HTR-8/SVneo (cell line): ENCODE measurements around the gene BRI3BP.
"Not testable (repeated sequence)": the region's sequence is repeated elsewhere in the genome, so short reads cannot be mapped to it uniquely, and the experiment has no call there.

Experiments used
- DNase-seq: peaks from one replicate; pipeline ENCODE4 v3.0.0; 2011; ENCODE audit warnings: low spot score, mixed read lengths; ENCODE audit not compliant: insufficient read length
- FAIRE-seq: peaks from 2 replicates; lab custom pipeline; 2011; peaks lifted over from hg19 to GRCh38; lab: Jason Lieb, UNC

Gene BRI3BP

DNA sequence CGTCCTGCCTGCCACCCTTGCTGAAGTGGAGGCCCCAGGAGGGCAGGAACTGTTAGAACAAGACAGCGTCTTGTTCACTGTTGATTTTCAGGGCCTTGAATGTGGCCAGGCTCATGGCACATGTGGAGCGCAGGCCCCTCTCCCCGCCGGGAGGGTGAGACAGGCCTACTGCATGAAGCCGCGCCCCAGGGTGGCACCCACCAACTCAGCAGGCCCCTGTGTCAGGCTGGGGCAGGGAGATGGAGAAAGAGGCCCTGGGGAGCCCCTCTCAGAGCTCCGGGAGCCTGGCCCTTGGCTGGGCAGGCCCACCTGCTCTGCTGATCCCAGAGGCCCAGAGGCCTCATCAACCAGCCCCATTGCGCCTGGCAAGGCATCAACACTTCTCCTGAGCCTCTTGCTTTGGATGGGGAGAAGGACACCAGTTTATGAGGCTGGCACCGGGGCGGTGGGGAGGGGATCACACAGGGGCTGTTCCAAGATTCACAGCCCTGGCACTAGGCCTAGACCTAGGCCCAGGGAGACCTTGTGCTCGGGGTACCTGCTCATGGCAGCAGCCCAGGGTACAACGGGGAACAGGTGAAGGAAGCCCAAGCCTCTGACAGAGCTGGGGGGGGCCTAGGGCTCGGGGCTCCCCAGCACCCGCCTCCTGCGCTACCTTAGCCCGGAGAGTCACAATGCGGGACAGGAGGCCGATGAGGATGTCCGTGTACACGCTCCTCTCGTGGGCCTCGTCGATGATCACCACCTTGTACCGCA is 22.6 kb upstream of the BRI3BP start:
- FAIRE-seq (no peak), DNase-seq (no peak)

DNA sequence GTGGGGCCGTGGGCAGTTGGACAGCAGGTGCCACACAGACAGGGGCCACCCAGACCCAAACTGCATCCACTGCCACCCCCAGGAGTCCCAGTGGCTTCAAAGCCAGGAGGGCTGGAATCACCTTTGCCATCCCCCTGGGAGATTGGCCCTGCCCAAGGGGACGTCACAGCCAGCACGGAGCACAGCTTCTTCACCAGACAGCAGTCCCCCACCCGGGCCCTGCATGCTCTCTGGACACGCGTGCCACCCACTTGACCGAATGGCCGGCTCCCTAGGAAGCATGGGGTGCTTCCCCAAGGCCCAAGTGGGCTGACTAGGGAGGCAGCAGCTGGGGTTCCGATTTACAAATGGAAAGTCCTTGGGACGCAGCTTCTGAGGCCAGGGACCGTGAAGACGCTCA is 21.8 kb upstream of the BRI3BP start:
- DNase-seq: no peak
- no peak for FAIRE-seq

DNA sequence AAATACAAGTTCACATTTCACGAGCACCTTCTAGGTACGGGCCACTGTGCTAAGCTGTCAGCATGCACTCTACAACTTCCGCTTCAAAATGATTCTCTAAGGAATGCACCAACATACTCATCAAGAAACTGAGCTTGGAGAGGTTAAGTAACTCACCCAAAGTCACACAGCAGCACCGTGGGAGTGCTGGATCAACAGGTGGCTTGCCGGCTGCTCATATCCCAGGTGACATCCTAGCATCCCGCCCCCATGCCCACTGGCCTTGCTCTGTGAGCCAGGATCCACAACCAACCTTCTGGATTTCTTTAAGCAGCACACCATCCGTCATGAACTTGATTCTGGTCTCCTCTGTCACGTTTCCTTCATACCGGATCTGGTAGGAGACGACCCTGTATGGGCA is 21.2 kb upstream of the BRI3BP start:
- DNase-seq: no peak
- FAIRE-seq: no peak

DNA sequence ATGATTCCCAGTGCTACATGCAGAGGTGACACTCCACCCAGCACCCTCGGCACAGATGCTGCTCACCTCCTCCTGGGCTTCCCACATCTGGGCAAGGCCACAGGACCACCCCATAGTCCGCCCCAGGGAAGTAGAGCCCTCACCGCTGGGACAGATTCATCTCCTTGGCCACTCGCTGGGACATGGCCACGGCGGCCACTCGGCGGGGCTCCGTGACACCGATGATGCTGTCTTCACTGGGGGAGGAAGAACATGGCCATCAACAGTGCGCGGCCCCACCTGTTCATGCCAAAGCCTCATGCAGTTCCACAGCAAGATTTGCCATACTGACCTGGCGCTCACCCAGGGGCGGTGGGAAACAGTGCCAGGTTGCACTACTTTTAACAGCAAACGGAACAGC is 18.2 kb upstream of the BRI3BP start:
- no peak for DNase-seq
- FAIRE-seq: no peak

DNA sequence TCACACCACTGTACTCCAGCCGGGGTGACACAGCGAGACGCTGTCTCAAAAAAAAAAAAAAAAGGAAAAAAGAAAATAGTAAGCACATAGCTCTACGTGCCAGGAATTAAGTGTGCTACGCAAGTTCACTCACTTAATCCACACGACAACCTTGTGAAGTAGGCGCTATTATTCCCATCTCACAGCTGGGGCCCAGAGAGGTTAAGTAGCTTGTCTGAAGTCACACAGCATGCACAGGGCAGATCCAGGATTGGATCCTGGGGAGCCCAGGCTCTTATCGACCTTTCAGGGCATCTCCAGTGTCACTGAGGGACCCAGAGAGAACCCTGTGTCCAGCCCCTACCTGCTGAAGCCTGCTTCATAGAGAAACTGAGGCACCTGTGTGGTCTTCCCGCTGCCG is 16.4 kb upstream of the BRI3BP start:
- no peak for FAIRE-seq
- DNase-seq: no peak

DNA sequence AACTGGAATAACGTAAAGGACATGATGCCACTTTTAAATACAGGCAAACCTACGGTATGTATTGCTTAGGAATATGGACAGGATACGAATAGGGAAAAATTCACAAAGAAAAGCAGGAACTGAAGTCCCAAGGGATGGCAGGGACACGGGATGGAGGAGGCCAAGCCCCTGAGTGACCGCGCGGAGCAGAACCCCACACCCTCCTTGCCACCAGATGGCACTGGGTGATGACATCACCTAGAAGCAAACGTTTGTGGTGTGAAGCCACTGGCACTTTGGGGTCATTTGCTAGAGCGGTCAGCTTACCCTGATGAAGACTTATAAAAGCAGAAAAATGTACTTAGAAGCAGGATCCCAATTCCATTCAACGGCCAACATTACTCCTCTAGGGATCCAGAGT is 13.9 kb upstream of the BRI3BP start:
- FAIRE-seq: no peak
- DNase-seq: no peak

DNA sequence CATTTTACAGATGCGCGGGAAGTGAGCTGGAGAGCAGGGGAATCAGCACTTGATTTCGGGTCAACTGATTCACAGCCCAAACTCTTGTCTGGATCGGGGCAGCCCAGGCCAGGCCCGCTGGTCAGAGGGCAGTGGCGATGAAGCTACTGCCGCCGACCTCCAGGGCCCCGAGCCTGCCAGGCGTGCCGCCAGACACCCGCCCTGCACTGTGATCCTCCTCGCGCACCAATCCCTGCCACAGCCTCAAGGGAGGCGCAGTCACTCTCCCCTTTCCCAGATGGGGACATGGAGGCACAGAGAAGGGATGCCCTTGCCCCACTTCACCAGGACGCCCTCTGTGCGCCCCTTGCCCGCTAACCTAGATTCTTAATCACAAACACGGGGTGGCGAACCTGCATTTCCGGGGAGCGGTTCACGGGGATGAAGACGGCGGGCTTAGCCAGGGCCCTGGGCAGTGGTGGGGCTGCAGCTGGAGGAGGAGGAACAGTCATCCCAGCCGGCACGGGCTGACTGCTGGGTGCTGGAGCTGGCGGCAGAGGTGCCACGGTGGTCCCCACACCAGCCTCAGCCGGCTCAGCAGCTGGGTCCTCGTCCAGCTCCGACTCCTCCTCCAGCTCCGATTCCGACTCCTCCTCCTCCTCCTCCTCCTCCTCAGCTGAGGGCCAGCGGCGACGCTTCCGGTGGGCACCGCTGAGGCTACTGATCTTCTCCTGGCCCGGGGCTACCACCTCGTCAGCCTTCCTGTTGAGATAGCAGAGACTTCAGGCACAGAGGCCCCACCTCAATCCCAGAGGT is 13.2 kb upstream of the BRI3BP start:
- DNase-seq (no peak), FAIRE-seq (no peak)

DNA sequence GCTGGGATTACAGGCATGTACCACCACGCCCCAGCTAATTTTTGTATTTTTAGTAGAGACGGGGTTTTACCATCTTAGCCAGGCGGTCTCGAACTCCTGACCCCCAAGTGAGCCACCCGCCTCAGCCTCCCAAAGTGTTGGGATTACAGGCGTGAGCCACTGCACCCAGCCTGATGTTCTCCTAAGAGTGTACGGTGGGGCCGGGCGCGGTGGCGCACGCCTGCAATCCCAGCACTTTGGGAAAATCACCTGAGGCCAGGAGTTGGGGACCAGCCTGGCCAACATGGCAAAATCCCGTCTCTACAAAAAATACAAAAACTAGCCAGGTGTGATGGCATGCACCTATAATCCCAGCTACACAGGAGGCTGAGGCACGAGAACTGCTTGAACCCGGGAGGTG is 6.6 kb upstream of the BRI3BP start:
- FAIRE-seq: not testable (repeated sequence)

DNA sequence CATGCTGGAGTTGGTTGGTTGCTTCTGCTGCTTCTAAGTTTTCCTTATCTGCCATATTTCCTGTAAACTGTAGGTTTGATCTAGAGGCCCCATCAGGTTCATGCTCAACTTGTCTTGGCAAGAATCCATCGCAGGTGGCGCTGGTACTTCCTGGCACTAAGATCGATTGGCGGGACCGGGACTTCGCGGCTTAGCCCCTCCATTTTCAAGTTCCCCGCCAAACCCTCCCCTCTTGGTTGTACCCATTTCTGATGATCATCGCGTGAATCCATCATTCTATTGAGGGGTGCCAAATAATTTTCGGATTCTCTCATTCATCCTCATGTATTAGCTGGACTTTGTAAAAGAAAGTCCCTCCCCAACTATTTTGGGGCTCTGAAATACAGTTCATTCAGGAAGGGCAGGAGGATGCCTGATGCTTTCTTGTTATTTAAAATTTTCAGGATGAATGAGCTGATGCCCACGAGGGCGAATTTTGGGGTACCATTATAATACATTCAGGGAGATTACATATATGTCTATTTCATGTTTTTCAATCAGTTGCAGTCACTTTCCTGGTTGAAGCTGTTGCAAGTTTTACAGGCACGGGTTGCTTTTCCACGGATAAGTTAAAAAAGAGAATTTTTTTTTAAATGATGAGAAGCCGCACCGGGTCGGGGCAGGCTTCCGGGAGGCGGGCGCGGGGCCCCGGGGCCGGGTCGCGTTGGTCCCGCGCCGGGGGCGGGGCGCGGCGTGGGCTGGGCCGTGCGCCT is 395 bp upstream of the BRI3BP start:
- FAIRE-seq: peak; percentile 51

More for the DNA sequence above, 6.6 kb upstream of the BRI3BP start:
- DNase-seq: not testable (repeated sequence)

DNA sequence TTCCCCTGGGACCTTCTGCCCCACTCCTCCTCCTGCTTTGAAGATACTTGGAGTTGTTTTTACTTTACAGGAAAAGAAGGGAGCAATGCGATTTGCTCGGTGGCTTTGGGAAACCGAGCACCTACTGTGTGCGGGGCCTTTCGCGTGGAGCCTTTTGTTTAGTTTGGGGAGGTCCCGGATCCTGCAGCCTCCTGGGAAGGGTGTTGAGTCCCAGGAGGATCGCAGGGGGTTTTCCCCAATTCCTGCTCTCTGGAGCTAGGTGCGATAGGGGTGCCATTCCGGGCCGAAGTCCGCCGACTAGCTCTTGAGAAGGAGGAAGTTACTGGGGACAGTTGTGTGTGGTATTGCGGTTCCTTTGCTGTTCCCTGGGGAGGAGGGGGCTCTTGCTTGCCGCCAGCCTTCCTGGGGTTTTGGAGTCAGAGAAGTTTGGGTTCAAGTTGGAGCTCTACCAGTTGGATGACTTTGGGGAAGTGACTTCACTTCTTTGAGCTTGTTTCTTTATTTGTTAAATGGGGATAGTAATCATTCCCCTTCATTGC is 1.1 kb downstream of the BRI3BP start:
- no peak for DNase-seq
- FAIRE-seq: no peak

More for the DNA sequence above, 395 bp upstream of the BRI3BP start:
- peak; percentile 64 for DNase-seq

DNA sequence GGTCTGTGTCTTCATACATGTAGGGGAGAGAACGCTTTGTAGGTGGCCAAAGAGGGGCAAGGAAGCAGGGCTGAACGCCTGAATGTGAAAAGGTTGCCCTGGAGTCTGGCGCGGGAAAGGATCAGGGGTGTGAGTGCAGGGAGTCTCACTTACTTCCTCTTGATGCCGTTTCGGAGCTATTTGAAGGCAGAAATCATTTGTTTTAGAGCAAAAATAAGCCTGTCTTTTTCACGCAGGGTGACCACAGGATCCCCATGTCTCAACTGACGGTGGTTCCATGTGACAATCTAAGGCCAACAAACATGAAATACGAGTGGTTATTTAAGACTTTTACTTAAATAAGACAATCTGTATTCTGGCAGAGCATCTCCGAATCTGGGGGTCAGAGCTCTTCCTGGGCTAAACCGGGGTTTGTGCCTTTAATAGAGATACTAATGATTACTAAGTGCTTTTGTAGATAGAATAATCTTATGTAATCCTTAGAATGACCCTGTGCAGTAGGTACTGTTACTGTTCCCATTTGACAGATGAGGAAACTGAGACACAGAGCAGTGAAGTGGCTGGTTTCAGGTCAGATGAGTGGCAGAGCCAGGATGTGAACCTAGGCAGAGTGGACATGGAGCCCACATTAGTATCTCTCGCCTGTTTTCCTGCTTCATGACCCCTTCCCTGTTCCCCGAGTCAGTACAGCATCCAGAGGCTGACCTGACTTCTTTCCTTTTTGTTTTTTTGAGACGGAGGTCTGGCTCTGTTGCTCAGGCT is 1.9 kb downstream of the BRI3BP start:
- no peak for DNase-seq

DNA sequence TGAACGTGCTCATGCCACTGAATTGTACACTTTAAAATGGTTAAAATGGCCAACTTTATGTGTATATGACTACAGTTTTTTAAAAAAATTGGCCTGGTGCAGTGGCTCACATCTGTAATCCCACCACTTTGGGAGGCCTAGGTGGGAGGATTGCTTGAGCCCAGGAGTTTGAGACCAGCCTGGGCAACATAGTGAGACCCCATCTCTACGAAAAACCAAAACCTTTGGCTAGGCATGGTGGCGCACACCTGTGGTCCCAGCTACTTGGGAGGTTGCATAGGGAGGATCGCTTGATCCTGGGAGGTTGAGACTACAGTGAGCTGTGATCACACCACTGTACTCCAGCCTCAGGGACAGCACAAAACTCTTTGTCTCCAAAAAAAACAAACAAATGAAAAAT is 5.3 kb downstream of the BRI3BP start:
- DNase-seq (no peak), FAIRE-seq (no peak)

More for the DNA sequence above, 1.9 kb downstream of the BRI3BP start:
- no peak for FAIRE-seq

DNA sequence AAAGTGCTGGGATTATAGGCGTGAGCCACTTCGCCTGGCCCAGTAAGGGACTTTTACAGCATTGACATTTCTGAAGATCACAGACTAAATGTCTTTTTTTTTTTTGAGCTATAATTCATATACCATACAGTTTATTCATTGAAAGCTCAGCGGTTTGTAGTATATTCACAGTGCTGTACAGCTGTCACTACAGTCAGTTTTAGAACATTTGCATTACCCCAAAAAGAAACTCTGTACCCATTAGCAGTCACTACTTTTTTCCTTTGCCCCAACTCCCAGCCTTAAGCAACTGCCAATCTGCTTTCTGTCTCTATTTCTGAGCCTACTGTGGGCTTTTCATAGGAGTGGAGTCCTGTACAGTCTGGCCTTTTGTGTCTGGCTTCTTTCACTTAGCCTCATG is 8.2 kb downstream of the BRI3BP start:
- DNase-seq: no peak
- FAIRE-seq: no peak

DNA sequence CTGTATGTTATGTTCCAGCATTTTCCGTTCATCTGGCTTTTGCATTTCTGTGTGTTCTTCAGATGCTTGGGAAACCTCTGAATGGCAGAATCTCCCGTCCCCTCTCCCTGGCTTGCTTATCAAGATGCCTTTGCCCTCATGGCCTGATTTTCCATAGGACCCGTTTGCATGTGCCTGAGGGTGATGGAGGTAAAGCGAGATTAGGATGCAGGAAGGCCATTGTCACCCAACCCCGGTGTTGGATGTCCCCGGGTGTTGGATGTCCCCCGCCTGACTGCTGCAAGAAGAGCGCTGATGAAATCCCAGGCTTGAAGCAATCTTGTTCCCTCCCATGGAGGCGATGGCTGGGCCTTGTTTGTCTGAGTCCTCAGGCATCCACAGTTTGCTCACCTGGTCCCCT is 9.6 kb downstream of the BRI3BP start:
- no peak for DNase-seq
- no peak for FAIRE-seq

DNA sequence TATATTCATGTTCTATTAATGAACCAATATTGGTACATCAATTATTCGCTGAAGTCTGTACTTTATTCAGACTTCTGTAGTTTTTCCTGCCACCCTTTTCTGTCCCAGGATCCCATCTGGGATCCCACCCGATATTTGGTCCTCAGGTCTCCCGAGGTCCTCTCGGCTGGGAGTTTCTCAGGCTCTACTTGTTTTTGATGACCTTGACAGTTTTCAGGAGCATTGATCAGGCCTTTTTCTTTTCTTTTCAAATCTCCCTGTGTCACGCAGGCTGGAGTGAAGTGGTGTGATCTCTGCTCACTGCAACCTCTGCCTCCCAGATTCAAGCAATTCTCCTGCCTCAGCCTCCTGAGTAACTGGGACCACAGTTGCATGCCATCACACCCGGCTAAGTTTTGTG is 11.2 kb downstream of the BRI3BP start:
- no peak for FAIRE-seq
- DNase-seq: no peak

DNA sequence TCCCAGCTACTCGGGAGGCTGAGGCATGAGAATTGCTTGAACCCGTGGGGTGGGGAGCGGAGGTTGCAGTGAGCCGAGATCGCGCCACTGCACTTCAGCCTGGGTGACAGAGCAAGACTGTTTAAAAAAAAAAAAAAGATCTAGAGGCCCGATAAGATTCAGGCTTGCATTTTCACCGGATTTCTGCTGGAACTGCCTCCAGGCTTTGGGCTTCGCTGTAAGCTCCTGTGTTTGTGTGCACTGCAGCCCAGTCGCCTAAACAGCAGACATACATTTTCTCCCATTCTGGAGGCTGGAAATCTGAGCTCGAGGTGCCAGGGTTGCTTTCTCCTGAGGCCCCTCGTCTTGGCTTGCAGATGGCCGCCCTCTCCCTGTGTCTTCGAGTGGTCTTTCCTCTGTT is 12.2 kb downstream of the BRI3BP start:
- FAIRE-seq: no peak
- DNase-seq: no peak

DNA sequence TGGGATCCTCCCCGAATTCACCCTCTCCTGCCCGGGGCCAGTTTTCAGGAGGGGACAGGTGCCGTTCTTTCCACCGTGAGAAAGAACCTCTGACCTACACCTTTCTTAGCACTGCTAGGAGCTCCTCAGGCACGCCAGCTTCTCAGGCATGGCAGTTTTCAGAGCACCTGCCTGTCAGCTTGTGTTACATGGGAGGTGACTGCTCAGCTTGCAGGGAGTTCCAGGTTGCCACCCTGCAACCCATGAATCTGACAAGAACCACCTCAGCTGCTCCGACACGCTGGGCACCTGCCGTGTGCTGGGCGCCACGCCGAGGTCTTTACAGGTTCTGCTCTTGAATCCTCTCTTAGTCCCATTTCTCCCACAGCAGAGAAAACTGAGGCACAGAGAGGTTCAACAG is 12.9 kb downstream of the BRI3BP start:
- FAIRE-seq (no peak), DNase-seq (no peak)

DNA sequence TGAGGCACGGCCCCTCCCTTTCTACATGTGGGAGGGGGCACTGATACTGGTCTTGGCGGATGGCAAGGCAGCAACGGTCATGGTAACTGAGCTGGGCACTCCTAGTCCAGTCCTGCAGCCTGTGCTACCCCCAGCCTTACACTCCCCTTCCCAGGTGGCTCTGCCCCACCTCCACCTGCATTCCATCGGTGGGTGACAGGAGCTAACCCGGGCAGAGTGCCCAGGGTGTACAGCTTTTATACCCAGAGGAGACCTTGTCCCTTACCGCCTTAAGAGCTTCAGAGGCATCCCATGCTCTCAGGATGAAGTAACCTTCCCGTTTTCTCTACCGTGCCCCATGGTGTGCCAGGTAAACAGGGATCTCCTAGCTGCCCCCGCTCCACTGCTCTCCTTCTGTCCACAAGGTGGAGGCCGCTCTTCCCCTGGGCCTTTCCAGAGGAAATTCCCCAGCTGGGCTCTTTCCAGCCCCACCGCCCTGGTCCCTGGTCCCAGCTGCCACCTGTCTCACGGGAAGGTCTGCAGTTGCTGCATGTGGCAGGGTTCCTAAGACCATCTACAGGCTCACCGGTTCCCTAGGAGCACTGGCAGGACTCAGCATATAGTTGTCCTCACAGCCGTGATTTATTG is 20.5 kb downstream of the BRI3BP start:
- FAIRE-seq (no peak), DNase-seq (no peak)

DNA sequence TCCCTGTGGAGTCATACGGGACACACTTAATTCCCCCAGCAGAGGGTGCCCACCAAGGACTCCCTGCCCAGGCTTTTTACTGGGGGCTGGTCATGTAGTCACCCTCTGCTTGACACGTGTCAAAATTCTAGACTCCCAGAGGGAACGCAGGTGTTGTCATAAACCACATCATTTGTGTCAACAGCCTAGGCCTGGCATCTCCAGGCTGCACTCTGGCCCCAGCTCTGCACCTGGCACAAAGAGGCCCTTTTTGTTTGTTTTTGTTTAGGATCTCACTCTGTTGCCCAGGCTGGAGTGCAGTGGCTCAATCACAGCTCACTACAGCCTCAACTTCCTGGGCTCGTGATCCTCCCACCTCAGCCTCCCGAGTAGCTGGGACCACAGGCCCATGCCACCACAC is 21.1 kb downstream of the BRI3BP start:
- FAIRE-seq (no peak), DNase-seq (no peak)
